ENCODE data around the gene PARVB. TPM values are rescaled to one million over a fixed set of nuclear protein-coding genes. Genes with fewer than 3 reads are reported as not detected.

The PARVB gene
- total RNA-seq, 1 donor, result 29.3 TPM

DNA sequence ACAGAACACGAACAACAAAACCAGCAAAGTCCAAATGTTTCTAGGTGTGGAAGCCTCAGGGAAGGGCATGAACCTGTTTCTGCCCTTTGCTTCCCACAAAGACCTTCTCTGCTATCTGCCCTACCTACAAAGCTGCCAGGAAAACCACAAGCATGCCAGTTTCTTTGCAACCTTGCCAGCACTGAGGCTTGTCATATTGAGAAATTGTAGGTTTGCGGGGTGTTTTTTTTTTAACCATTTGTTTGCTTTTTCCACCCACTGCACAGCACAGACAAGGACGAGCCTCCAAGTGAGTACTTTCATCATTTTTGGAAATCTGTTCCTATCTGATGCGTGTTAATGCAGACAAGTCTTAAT lies 169.4 kb downstream of the PARVB start:
- no peak overlapping the region for H3K4me3 ChIP-seq (ENCODE audit: insufficient read depth, low read length)
- H3K27ac ChIP-seq (ENCODE audit: low read depth, low read length), result no peak overlapping the region
- H3K4me1 ChIP-seq (ENCODE audit: insufficient read depth, low read length), result peaks cover 8% of the 10 kb centered on the region
- H3K27me3 ChIP-seq (ENCODE audit: insufficient read depth, low read length), result peaks cover 30% of the 10 kb centered on the region
- no peak overlapping the region for H3K4me2 ChIP-seq (ENCODE audit: insufficient read depth, low read length)
- no peaks in the 10 kb centered on the region for H3K79me2 ChIP-seq (ENCODE audit: insufficient read depth, low read length)
- no peaks in the 10 kb centered on the region for H4K20me1 ChIP-seq (ENCODE audit: insufficient read depth, low read length)
- no peaks in the 10 kb centered on the region for H3K9me3 ChIP-seq (ENCODE audit: low read depth, low read length)
- TF ChIP-seq, protein P1, sequence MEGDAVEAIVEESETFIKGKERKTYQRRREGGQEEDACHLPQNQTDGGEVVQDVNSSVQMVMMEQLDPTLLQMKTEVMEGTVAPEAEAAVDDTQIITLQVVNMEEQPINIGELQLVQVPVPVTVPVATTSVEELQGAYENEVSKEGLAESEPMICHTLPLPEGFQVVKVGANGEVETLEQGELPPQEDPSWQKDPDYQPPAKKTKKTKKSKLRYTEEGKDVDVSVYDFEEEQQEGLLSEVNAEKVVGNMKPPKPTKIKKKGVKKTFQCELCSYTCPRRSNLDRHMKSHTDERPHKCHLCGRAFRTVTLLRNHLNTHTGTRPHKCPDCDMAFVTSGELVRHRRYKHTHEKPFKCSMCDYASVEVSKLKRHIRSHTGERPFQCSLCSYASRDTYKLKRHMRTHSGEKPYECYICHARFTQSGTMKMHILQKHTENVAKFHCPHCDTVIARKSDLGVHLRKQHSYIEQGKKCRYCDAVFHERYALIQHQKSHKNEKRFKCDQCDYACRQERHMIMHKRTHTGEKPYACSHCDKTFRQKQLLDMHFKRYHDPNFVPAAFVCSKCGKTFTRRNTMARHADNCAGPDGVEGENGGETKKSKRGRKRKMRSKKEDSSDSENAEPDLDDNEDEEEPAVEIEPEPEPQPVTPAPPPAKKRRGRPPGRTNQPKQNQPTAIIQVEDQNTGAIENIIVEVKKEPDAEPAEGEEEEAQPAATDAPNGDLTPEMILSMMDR (IDR thresholded peaks at IDR 0.05; ENCODE audit: extremely low read depth, low read depth, low read length), result no peak
- H2AFZ ChIP-seq (ENCODE audit: low read length), result no peak overlapping the region
- no peaks in the 10 kb centered on the region for H3K36me3 ChIP-seq (ENCODE audit: insufficient read depth, low read length)
- no peak for DNase-seq (ENCODE audit: insufficient read length, low spot score, missing footprints)

DNA sequence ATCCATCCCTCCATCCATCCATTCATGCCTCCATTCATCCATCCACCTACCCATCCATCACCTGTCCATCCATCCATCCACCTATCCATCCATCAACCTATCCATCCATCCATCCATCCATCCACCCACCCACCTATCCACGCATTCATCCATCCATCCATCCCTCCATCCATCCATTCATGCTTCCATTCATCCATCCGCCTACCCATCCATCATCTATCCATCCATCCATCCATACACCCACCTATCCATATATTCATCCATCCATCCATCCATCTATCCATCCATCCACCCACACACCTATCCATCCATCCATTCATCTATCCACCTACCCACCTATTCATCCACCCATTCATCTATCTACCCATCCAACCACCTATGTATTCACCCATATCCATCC lies 170.5 kb downstream of the PARVB start:
- peaks cover 30% of the 10 kb centered on the region for H3K27me3 ChIP-seq (ENCODE audit: insufficient read depth, low read length)
- TF ChIP-seq, protein P1 (IDR thresholded peaks at IDR 0.05; ENCODE audit: extremely low read depth, low read depth, low read length), result no peak
- H3K4me1 ChIP-seq (ENCODE audit: insufficient read depth, low read length), result peaks cover 8% of the 10 kb centered on the region
- no peaks in the 10 kb centered on the region for H3K9me3 ChIP-seq (ENCODE audit: low read depth, low read length)
- H4K20me1 ChIP-seq (ENCODE audit: insufficient read depth, low read length), result no peaks in the 10 kb centered on the region
- H3K27ac ChIP-seq (ENCODE audit: low read depth, low read length), result no peak overlapping the region
- H2AFZ ChIP-seq (ENCODE audit: low read length), result no peak overlapping the region
- DNase-seq (ENCODE audit: insufficient read length, low spot score, missing footprints), result no peak
- H3K36me3 ChIP-seq (ENCODE audit: insufficient read depth, low read length), result no peaks in the 10 kb centered on the region
- no peak overlapping the region for H3K4me3 ChIP-seq (ENCODE audit: insufficient read depth, low read length)
- no peak overlapping the region for H3K4me2 ChIP-seq (ENCODE audit: insufficient read depth, low read length)
- H3K79me2 ChIP-seq (ENCODE audit: insufficient read depth, low read length), result no peaks in the 10 kb centered on the region

DNA sequence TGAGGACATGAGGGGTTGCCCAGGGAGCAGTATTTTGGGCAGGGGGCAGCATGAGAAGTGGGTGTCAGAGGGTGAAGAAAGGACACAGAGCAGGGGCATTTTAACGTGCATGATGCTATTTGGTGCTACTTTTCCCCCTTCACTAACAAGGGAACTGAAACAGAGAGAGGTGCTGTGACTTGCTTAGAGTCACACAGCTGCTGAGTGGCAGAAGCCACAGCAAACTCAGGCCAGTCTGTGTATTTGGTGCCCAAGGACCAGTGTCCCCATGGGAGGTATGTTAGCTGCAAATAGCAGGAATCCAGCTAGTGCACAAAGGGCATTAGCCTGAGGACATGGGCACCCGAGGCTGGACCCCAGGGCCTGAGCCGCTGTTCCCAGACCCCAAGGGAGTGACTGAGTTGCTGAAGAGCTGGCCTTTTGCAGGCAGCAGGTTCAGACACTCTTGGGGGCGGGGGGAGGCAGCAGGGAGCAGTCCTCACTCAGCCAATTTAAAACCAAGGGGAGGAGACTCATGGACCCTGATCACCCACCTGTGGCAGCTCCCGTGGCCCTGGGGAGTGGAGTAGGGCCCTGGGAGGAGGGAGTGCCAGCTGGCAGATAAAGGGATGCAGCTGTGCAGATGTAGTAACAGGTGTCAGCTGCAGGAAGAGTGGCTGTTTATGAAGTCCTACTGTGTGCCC lies 171.2 kb downstream of the PARVB start:
- Histone ChIP-seq H3K4me3 (ENCODE audit: insufficient read depth, low read length) (no peak overlapping the region), H3K9me3 (ENCODE audit: low read depth, low read length) (no peaks in the 10 kb centered on the region), H2AFZ (ENCODE audit: low read length) (no peak overlapping the region), H3K27ac (ENCODE audit: low read depth, low read length) (no peak overlapping the region), H3K27me3 (ENCODE audit: insufficient read depth, low read length) (peaks cover 30% of the 10 kb centered on the region), H3K79me2 (ENCODE audit: insufficient read depth, low read length) (no peaks in the 10 kb centered on the region), H3K4me1 (ENCODE audit: insufficient read depth, low read length) (peaks cover 8% of the 10 kb centered on the region), H3K36me3 (ENCODE audit: insufficient read depth, low read length) (no peaks in the 10 kb centered on the region), H4K20me1 (ENCODE audit: insufficient read depth, low read length) (no peaks in the 10 kb centered on the region), H3K4me2 (ENCODE audit: insufficient read depth, low read length) (no peak overlapping the region)
- TF ChIP-seq, protein P1 (IDR thresholded peaks at IDR 0.05; ENCODE audit: extremely low read depth, low read depth, low read length), result no peak
- DNase-seq (ENCODE audit: insufficient read length, low spot score, missing footprints), result no peak

DNA sequence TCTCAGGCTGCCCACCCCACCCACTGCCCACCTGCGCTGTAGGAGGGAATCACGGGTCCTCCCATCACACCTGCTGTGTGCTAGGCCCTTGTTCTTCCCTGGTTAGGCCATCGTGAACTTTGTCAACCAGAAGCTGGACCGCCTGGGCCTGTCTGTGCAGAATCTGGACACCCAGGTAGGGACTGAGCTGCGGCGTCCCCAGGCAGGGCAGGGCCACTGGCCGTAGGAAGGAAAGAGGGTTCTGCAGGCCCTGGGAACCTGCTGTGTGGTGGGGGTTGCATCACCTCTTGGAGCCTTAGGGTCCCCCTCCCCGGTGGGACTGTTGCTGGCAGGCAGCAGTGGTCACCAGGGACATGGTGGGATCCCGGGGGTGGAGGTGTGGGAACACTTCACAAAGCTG lies 172.1 kb downstream of the PARVB start:
- no peaks in the 10 kb centered on the region for H3K9me3 ChIP-seq (ENCODE audit: low read depth, low read length)
- H3K27ac ChIP-seq (ENCODE audit: low read depth, low read length), result no peak overlapping the region
- H3K79me2 ChIP-seq (ENCODE audit: insufficient read depth, low read length), result no peaks in the 10 kb centered on the region
- H3K36me3 ChIP-seq (ENCODE audit: insufficient read depth, low read length), result no peaks in the 10 kb centered on the region
- no peak overlapping the region for H2AFZ ChIP-seq (ENCODE audit: low read length)
- no peak for DNase-seq (ENCODE audit: insufficient read length, low spot score, missing footprints)
- no peak overlapping the region for H3K4me2 ChIP-seq (ENCODE audit: insufficient read depth, low read length)
- TF ChIP-seq, protein P1 (IDR thresholded peaks at IDR 0.05; ENCODE audit: extremely low read depth, low read depth, low read length), result no peak
- H3K27me3 ChIP-seq (ENCODE audit: insufficient read depth, low read length), result peaks cover 30% of the 10 kb centered on the region
- H3K4me1 ChIP-seq (ENCODE audit: insufficient read depth, low read length), result peaks cover 8% of the 10 kb centered on the region
- no peak overlapping the region for H3K4me3 ChIP-seq (ENCODE audit: insufficient read depth, low read length)
- no peaks in the 10 kb centered on the region for H4K20me1 ChIP-seq (ENCODE audit: insufficient read depth, low read length)

Measured in osteoblast (primary cell).